ENCODE measurements around the gene PLA2G4C.

Gene PLA2G4C

GRCh38 chr19:48110350-48110966 lies at the start of gene PLA2G4C:
TSS of gene PLA2G4C (minus strand) at chr19:48110817. CDS start at chr19:48106529, 4,288 bp downstream.
- peak; percentile 96 for DNase-seq

- DNase-seq, result no peak
Observed at GRCh38 chr19:48158210-48158790, 47.7 kb upstream of the PLA2G4C start.

GRCh38 chr19:48154003-48154402 lies 43.4 kb upstream of the PLA2G4C start:
- no peak for DNase-seq

- DNase-seq, result peak; percentile 43
Observed at GRCh38 chr19:48152551-48152950, 41.9 kb upstream of the PLA2G4C start.

- DNase-seq, result no peak
Observed at GRCh38 chr19:48149430-48149829, 38.8 kb upstream of the PLA2G4C start.

- DNase-seq, result no peak
Observed at GRCh38 chr19:48148576-48148975, 38.0 kb upstream of the PLA2G4C start.

- DNase-seq, result no peak
Observed at GRCh38 chr19:48147597-48148175, 37.1 kb upstream of the PLA2G4C start.

- no peak for DNase-seq
Observed at GRCh38 chr19:48139053-48139452, 28.4 kb upstream of the PLA2G4C start.

GRCh38 chr19:48137411-48137810 lies 26.8 kb upstream of the PLA2G4C start:
- DNase-seq, result no peak

- DNase-seq, result no peak
Observed at GRCh38 chr19:48136547-48136946, 25.9 kb upstream of the PLA2G4C start.

- DNase-seq, result no peak
Observed at GRCh38 chr19:48135411-48135810, 24.8 kb upstream of the PLA2G4C start.

- no peak for DNase-seq
Observed at GRCh38 chr19:48133094-48133493, 22.5 kb upstream of the PLA2G4C start.

- no peak for DNase-seq
Observed at GRCh38 chr19:48127561-48127960, 16.9 kb upstream of the PLA2G4C start.

- DNase-seq, result no peak
Observed at GRCh38 chr19:48123907-48124651, 13.5 kb upstream of the PLA2G4C start.

- no peak for DNase-seq
Observed at GRCh38 chr19:48122421-48122820, 11.8 kb upstream of the PLA2G4C start.

- no peak for DNase-seq
Observed at GRCh38 chr19:48121909-48122371, 11.3 kb upstream of the PLA2G4C start.

GRCh38 chr19:48121066-48121465 lies 10.4 kb upstream of the PLA2G4C start:
- no peak for DNase-seq

GRCh38 chr19:48120505-48120904 lies 9.9 kb upstream of the PLA2G4C start:
- no peak for DNase-seq

- no peak for DNase-seq
Observed at GRCh38 chr19:48118131-48118517, 7.5 kb upstream of the PLA2G4C start.

- DNase-seq, result no peak
Observed at GRCh38 chr19:48117515-48118130, 7.0 kb upstream of the PLA2G4C start.

GRCh38 chr19:48113190-48113917 lies 2.7 kb upstream of the PLA2G4C start:
- no peak for DNase-seq

GRCh38 chr19:48111280-48111679 lies 663 bp upstream of the PLA2G4C start:
- DNase-seq, result peak; percentile 86
